PFSK-1 (cell line): Measurements from ENCODE around the gene WDR91.

Experiments
- POLR2AphosphoS5 ChIP-seq: IDR thresholded peaks from 2 replicates; pipeline ENCODE4 v1.6.1; 2012; ENCODE audit warnings: low read depth, mild to moderate bottlenecking, control low read depth, low read length, moderate library complexity
- TAF1 ChIP-seq: IDR thresholded peaks from 2 replicates; pipeline ENCODE4 v1.6.1; 2012; ENCODE audit warnings: low read length, control low read depth, borderline replicate concordance; ENCODE audit not compliant: insufficient read depth
- TF ChIP-seq, protein P1 (sequence below), 2 experiments: IDR thresholded peaks; 2 replicates each; pipeline versions ENCODE4 v1.6.1 to v1.8.0; 2011 to 2012; ENCODE audit warnings: low read depth in 2 of 2, low read length in 2 of 2, control low read depth in 1 of 2, inconsistent platforms in 1 of 2, mild to moderate bottlenecking in 1 of 2, moderate library complexity in 1 of 2; ENCODE audit not compliant: insufficient read depth in 1 of 2

- no peak for TF ChIP-seq POLR2AphosphoS5
- TF ChIP-seq, protein P1, sequence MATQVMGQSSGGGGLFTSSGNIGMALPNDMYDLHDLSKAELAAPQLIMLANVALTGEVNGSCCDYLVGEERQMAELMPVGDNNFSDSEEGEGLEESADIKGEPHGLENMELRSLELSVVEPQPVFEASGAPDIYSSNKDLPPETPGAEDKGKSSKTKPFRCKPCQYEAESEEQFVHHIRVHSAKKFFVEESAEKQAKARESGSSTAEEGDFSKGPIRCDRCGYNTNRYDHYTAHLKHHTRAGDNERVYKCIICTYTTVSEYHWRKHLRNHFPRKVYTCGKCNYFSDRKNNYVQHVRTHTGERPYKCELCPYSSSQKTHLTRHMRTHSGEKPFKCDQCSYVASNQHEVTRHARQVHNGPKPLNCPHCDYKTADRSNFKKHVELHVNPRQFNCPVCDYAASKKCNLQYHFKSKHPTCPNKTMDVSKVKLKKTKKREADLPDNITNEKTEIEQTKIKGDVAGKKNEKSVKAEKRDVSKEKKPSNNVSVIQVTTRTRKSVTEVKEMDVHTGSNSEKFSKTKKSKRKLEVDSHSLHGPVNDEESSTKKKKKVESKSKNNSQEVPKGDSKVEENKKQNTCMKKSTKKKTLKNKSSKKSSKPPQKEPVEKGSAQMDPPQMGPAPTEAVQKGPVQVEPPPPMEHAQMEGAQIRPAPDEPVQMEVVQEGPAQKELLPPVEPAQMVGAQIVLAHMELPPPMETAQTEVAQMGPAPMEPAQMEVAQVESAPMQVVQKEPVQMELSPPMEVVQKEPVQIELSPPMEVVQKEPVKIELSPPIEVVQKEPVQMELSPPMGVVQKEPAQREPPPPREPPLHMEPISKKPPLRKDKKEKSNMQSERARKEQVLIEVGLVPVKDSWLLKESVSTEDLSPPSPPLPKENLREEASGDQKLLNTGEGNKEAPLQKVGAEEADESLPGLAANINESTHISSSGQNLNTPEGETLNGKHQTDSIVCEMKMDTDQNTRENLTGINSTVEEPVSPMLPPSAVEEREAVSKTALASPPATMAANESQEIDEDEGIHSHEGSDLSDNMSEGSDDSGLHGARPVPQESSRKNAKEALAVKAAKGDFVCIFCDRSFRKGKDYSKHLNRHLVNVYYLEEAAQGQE (IDR thresholded peaks at IDR 0.05; ENCODE audit: insufficient read depth in 1 of 2, low read depth in 2 of 2, low read length in 2 of 2): no peak
- TF ChIP-seq TAF1: no peak
These were observed 49.1 kb upstream of the WDR91 start for GRCh38 chr7:135260470-135260869.
